H9 (cell line): Measurements from ENCODE around the gene SECTM1. TPM values are rescaled to one million over a fixed set of nuclear protein-coding genes. Genes with fewer than 3 reads are reported as not detected.
"Not testable (repeated sequence)": the region's sequence is repeated elsewhere in the genome, so short reads cannot be mapped to it uniquely, and the experiment has no call there.

Experiments
- DNase-seq: peaks from one replicate; pipeline ENCODE4 v3.0.0-alpha.2; 2017
- H2AFZ ChIP-seq: one replicate; pipeline ENCODE4 v1.6.1; 2013; ENCODE audit warnings: mild to moderate bottlenecking, low read length, control low read depth, moderate library complexity
- H2AK5ac ChIP-seq: 2 replicates; pipeline ENCODE4 v1.6.1; 2013; ENCODE audit warnings: low read length, control low read depth, mixed read lengths; ENCODE audit not compliant: insufficient read length
- H2BK120ac ChIP-seq: one replicate; pipeline ENCODE4 v1.6.1; 2013; ENCODE audit warnings: low read depth, mild to moderate bottlenecking, low read length, control low read depth, inconsistent platforms; ENCODE audit not compliant: poor library complexity, severe bottlenecking
- H2BK12ac ChIP-seq: 2 replicates; pipeline ENCODE4 v1.6.1; 2013; ENCODE audit warnings: low read length, control low read depth, mixed read lengths, low read depth; ENCODE audit not compliant: insufficient read length
- H2BK15ac ChIP-seq: 2 replicates; pipeline ENCODE4 v1.6.1; 2013; ENCODE audit warnings: low read depth, low read length, control low read depth
- H2BK20ac ChIP-seq: one replicate; pipeline ENCODE4 v1.6.1; 2013; ENCODE audit warnings: low read depth, mild to moderate bottlenecking, low read length, control low read depth, inconsistent platforms; ENCODE audit not compliant: poor library complexity, severe bottlenecking
- H2BK5ac ChIP-seq: 2 replicates; pipeline ENCODE4 v1.6.1; 2013; ENCODE audit warnings: low read length, control low read depth, mixed read lengths; ENCODE audit not compliant: insufficient read length
- H3K14ac ChIP-seq: 2 replicates; pipeline ENCODE4 v1.6.1; 2013; ENCODE audit warnings: low read length, control low read depth; ENCODE audit not compliant: insufficient read depth
- H3K18ac ChIP-seq: 2 replicates; pipeline ENCODE4 v1.6.1; 2013; ENCODE audit warnings: low read depth, mild to moderate bottlenecking, mixed read lengths, low read length, control low read depth; ENCODE audit not compliant: insufficient read length
- H3K23ac ChIP-seq: 2 replicates; pipeline ENCODE4 v1.6.1; 2013; ENCODE audit warnings: low read length, control low read depth, mixed read lengths, low read depth; ENCODE audit not compliant: insufficient read length
- H3K23me2 ChIP-seq: 2 replicates; pipeline ENCODE4 v1.6.1; 2013; ENCODE audit warnings: low read depth, mild to moderate bottlenecking, mixed read lengths, low read length, control low read depth; ENCODE audit not compliant: insufficient read length, poor library complexity, severe bottlenecking
- H3K27ac ChIP-seq: 2 replicates; pipeline ENCODE4 v1.5.1; 2013; ENCODE audit warnings: low read length, control low read depth, mixed read lengths, low read depth; ENCODE audit not compliant: insufficient read length
- H3K27me3 ChIP-seq: 2 replicates; pipeline ENCODE4 v1.6.1; 2013; ENCODE audit warnings: low read length, control low read depth, inconsistent platforms; ENCODE audit not compliant: insufficient read depth
- H3K4ac ChIP-seq: 2 replicates; pipeline ENCODE4 v1.6.1; 2013; ENCODE audit warnings: low read depth, mild to moderate bottlenecking, control low read depth, inconsistent platforms, low read length, moderate library complexity
- H3K4me1 ChIP-seq: 2 replicates; pipeline ENCODE4 v1.6.1; 2013; ENCODE audit warnings: low read length, control low read depth, inconsistent platforms; ENCODE audit not compliant: insufficient read depth
- H3K4me2 ChIP-seq: 2 replicates; pipeline ENCODE4 v1.6.1; 2013; ENCODE audit warnings: low read length, control low read depth, mixed read lengths; ENCODE audit not compliant: insufficient read length, insufficient read depth
- H3K56ac ChIP-seq: 2 replicates; pipeline ENCODE4 v1.6.1; 2013; ENCODE audit warnings: low read depth, mild to moderate bottlenecking, mixed read lengths, low read length, control low read depth; ENCODE audit not compliant: insufficient read length
- H3K79me1 ChIP-seq: 2 replicates; pipeline ENCODE4 v1.6.1; 2013; ENCODE audit warnings: low read depth, mild to moderate bottlenecking, moderate library complexity, low read length, control low read depth, inconsistent platforms; ENCODE audit not compliant: insufficient read depth, poor library complexity, severe bottlenecking
- H3K79me2 ChIP-seq: 2 replicates; pipeline ENCODE4 v1.6.1; 2013; ENCODE audit warnings: low read length, control low read depth, inconsistent platforms; ENCODE audit not compliant: insufficient read depth
- H3K9ac ChIP-seq: 2 replicates; pipeline ENCODE4 v1.6.1; 2013; ENCODE audit warnings: low read length, control low read depth, mixed read lengths; ENCODE audit not compliant: insufficient read length; ENCODE audit errors: extremely low read depth
- H3K9me3 ChIP-seq: one replicate; pipeline ENCODE4 v1.6.1; 2013; ENCODE audit warnings: low read depth, low read length, inconsistent platforms; ENCODE audit not compliant: control insufficient read depth
- H3T11ph ChIP-seq: one replicate; pipeline ENCODE4 v1.6.1; 2013; ENCODE audit warnings: mild to moderate bottlenecking, low read length, control low read depth, inconsistent platforms
- H4K20me1 ChIP-seq: one replicate; pipeline ENCODE4 v1.6.1; 2013; ENCODE audit not compliant: control insufficient read depth, insufficient read length, insufficient read depth
- H4K5ac ChIP-seq: 2 replicates; pipeline ENCODE4 v1.6.1; 2013; ENCODE audit warnings: low read depth, mild to moderate bottlenecking, mixed read lengths, low read length, control low read depth; ENCODE audit not compliant: insufficient read length
- H4K8ac ChIP-seq: replicated peaks from 2 replicates; pipeline ENCODE4 v1.6.1; 2013; ENCODE audit warnings: low read length, control low read depth, mixed read lengths, low read depth; ENCODE audit not compliant: insufficient read length
- H4K91ac ChIP-seq: 2 replicates; pipeline ENCODE4 v1.6.1; 2013; ENCODE audit warnings: low read depth, mild to moderate bottlenecking, moderate library complexity, mixed read lengths, low read length, control low read depth; ENCODE audit not compliant: insufficient read length
- H3K27ac Mint-ChIP-seq, 3 experiments: 2 replicates in 2 of 3; 3 replicates in 1 of 3; pipeline ENCODE4 v1.8.0; 2020 to 2021; ENCODE audit warnings: mixed read lengths in 3 of 3, mild to moderate bottlenecking in 1 of 3, moderate library complexity in 1 of 3
- H3K27me3 Mint-ChIP-seq: 2 replicates; pipeline ENCODE4 v1.8.0; 2021; ENCODE audit warnings: low read depth, mild to moderate bottlenecking, moderate library complexity, mixed read lengths
- H3K36me3 Mint-ChIP-seq, 3 experiments: 2 replicates in 2 of 3; 3 replicates in 1 of 3; pipeline ENCODE4 v1.8.0; 2020 to 2021; ENCODE audit warnings: low read depth in 3 of 3, mixed read lengths in 3 of 3; ENCODE audit not compliant: insufficient read depth in 1 of 3
- H3K4me1 Mint-ChIP-seq, 2 experiments: 2 replicates each; pipeline ENCODE4 v1.8.0; 2020; ENCODE audit warnings: mixed read lengths in 2 of 2
- H3K4me3 Mint-ChIP-seq, 2 experiments: 2 replicates in 1 of 2; 3 replicates in 1 of 2; pipeline ENCODE4 v1.8.0; 2020 to 2021; ENCODE audit warnings: mild to moderate bottlenecking in 2 of 2, mixed read lengths in 2 of 2, moderate library complexity in 1 of 2
- H3K9me3 Mint-ChIP-seq, 2 experiments: 2 replicates in 1 of 2; 3 replicates in 1 of 2; pipeline ENCODE4 v1.8.0; 2020; ENCODE audit warnings: mild to moderate bottlenecking in 2 of 2, mixed read lengths in 2 of 2, moderate library complexity in 1 of 2
- WGBS: extraction: QIAGEN DNeasy Blood & Tissue Kit; methylation state at CpG from one replicate; pipeline ENCODE4 v1.1.7; 2013; ENCODE audit warnings: missing lambda C conversion rate, low lambda C conversion rate, mixed read lengths; ENCODE audit not compliant: insufficient read length; ENCODE audit errors: extremely low coverage; 5-methylcytosine and 5-hydroxymethylcytosine counted together
- total RNA-seq: library from RNA; stranded (reverse); gene quantifications from 2 replicates; pipeline ENCODE4 v1.2.1, GENCODE V29; 2021
- TF ChIP-seq, protein P1 (sequence below): fragments of 200-600 bp; sonication (generic); conservative IDR thresholded peaks from 3 replicates; pipeline ENCODE4 v1.8.0; 2021; ENCODE audit warnings: antibody characterized with exemption, mild to moderate bottlenecking

The SECTM1 gene
- total RNA-seq, 1 experiment from 2014 or later, result 0.28 TPM

- Histone ChIP-seq H4K20me1 (no peaks in the 10 kb centered on the region), H3K23me2 (no peaks in the 10 kb centered on the region), H2BK20ac (no peak overlapping the region), H3K27ac (no peak overlapping the region), H3K9me3 (no peaks in the 10 kb centered on the region), H3K9ac (no peak overlapping the region), H3K4ac (no peak overlapping the region), H3K18ac (no peak overlapping the region), H2BK120ac (no peak overlapping the region), H2BK12ac (no peak overlapping the region), H3K79me1 (no peaks in the 10 kb centered on the region), H3K27me3 (no peaks in the 10 kb centered on the region), H3K4me2 (no peak overlapping the region), H2BK5ac (no peak overlapping the region), H4K91ac (no peak overlapping the region), H3K4me1 (no peaks in the 10 kb centered on the region; the same call in 1 of the 2 replicates), H2AFZ (no peak overlapping the region), H2AK5ac (no peak overlapping the region), H3K14ac (no peak overlapping the region), H3K23ac (no peak overlapping the region), H4K8ac (no peak overlapping the region), H3K79me2 (no peaks in the 10 kb centered on the region), H2BK15ac (no peak overlapping the region), H3K56ac (no peak overlapping the region), H3T11ph (no peak overlapping the region), H4K5ac (no peak overlapping the region)
- Mint-ChIP-seq H3K9me3 (no peaks in the 10 kb centered on the region), H3K36me3 (no peaks in the 10 kb centered on the region), H3K4me1 (peaks cover 8 to 24% of the 10 kb centered on the region in 2 experiments), H3K27ac (no peak overlapping the region; a peak in 1 of 7 replicates), H3K27me3 (peaks cover 21% of the 10 kb centered on the region), H3K4me3 (no peak overlapping the region)
- TF ChIP-seq, protein P1, sequence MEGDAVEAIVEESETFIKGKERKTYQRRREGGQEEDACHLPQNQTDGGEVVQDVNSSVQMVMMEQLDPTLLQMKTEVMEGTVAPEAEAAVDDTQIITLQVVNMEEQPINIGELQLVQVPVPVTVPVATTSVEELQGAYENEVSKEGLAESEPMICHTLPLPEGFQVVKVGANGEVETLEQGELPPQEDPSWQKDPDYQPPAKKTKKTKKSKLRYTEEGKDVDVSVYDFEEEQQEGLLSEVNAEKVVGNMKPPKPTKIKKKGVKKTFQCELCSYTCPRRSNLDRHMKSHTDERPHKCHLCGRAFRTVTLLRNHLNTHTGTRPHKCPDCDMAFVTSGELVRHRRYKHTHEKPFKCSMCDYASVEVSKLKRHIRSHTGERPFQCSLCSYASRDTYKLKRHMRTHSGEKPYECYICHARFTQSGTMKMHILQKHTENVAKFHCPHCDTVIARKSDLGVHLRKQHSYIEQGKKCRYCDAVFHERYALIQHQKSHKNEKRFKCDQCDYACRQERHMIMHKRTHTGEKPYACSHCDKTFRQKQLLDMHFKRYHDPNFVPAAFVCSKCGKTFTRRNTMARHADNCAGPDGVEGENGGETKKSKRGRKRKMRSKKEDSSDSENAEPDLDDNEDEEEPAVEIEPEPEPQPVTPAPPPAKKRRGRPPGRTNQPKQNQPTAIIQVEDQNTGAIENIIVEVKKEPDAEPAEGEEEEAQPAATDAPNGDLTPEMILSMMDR, result no peak
- DNase-seq, result no peak
- no CpG with 5 or more reads among the region's 6 CpGs for WGBS
Observed at GRCh38 chr17:82361885-82362633, 28.5 kb upstream of the SECTM1 start.

GRCh38 chr17:82359451-82360074 is 26.0 kb upstream of the SECTM1 start:
- not testable (repeated sequence) for H4K8ac ChIP-seq, H2AK5ac ChIP-seq, H2BK5ac ChIP-seq, H3K23ac ChIP-seq, H3K4me2 ChIP-seq, H3K14ac ChIP-seq, H3K27ac ChIP-seq, H3K36me3 Mint-ChIP-seq, H3K4ac ChIP-seq, H2BK12ac ChIP-seq, H2AFZ ChIP-seq, H2BK15ac ChIP-seq, H3K9ac ChIP-seq, H2BK120ac ChIP-seq, DNase-seq, H3K9me3 ChIP-seq, H3K4me3 Mint-ChIP-seq, H3K56ac ChIP-seq, H3K23me2 ChIP-seq, H4K20me1 ChIP-seq, H2BK20ac ChIP-seq, H3K27ac Mint-ChIP-seq, H3K79me1 ChIP-seq, H4K91ac ChIP-seq, H3K4me1 ChIP-seq, H4K5ac ChIP-seq, H3K18ac ChIP-seq, H3K9me3 Mint-ChIP-seq, H3K79me2 ChIP-seq, H3T11ph ChIP-seq, H3K27me3 ChIP-seq
- WGBS, result no CpG with 5 or more reads among the region's 1 CpG
- Mint-ChIP-seq H3K4me1 (peaks cover 11 to 28% of the 10 kb centered on the region in 2 experiments), H3K27me3 (peaks cover 18% of the 10 kb centered on the region)
